HCT116 (cell line): ENCODE results near the gene TFDP1. TPM values are rescaled to one million over a fixed set of nuclear protein-coding genes. Genes with fewer than 3 reads are reported as not detected.

Experiments used
- ATAC-seq: fragments of 200-7000 bp; cut with Tn5 transposase; 2 replicates; pipeline ENCODE4 v1.9.1; 2020; ENCODE audit warnings: mild to moderate bottlenecking, moderate library complexity
- BruUV-seq: library from RNA; stranded (reverse); fragments of 400-500 nt; replicated peaks from 2 replicates; lab custom pipeline; 2021; lab: Mats Ljungman, UMichigan
- CTCF ChIA-PET: fragments of 300-600 bp; sonication (Branson Sonifier 250); formaldehyde crosslinking; loops from one replicate; lab custom pipeline; 2021; ENCODE audit warnings: antibody characterized with exemption; lab: Charles Lee
- POLR2A ChIA-PET: fragments of 300-600, 350-600 bp; sonication (Branson Sonifier 250); formaldehyde crosslinking; loops from one replicate; lab custom pipeline; 2021; ENCODE audit warnings: antibody characterized with exemption; lab: Charles Lee
- RAD21 ChIA-PET, 2 experiments: fragments of 300-600 bp; sonication (Branson Sonifier 250); formaldehyde crosslinking; loops; one replicate each; lab custom pipeline; 2023; ENCODE audit warnings: low total read pairs in 2 of 2; ENCODE audit not compliant: uncharacterized antibody in 2 of 2, unreplicated experiment in 2 of 2, low non-redundant PET in 1 of 2; lab: Charles Lee
- DNase-seq: peaks from one replicate; pipeline ENCODE4 v3.0.0-alpha.2; 2010; ENCODE audit warnings: low read depth, low spot score
- H2AFZ ChIP-seq: fragments of 200-600 bp; shearing (Covaris generic), sonication (generic); 2 replicates; pipeline ENCODE4 v1.6.1; 2017; ENCODE audit warnings: low read depth, mixed run types, mixed read lengths, antibody characterized with exemption, low read length; ENCODE audit not compliant: poor library complexity, severe bottlenecking
- H3K27ac ChIP-seq: 2 replicates; pipeline ENCODE4 v1.5.1; 2012; ENCODE audit warnings: low read depth, low read length
- H3K27me3 ChIP-seq: fragments of 200-600 bp; sonication (generic); 2 replicates; pipeline ENCODE4 v1.6.1; 2016; ENCODE audit warnings: mixed run types, low read length, mixed read lengths; ENCODE audit not compliant: insufficient read depth
- H3K36me3 ChIP-seq, 2 experiments: fragments of 200-500 bp in 1 of 2; fragments of 200-600 bp in 1 of 2; sonication (Bioruptor generic) in 1 of 2; sonication (generic) in 1 of 2; 2 replicates each; pipeline versions ENCODE4 v1.5.1 to v1.6.1; 2014 to 2016; ENCODE audit warnings: low read length in 2 of 2, inconsistent platforms in 1 of 2, mixed read lengths in 1 of 2, mixed run types in 1 of 2; ENCODE audit not compliant: insufficient read depth in 2 of 2, control insufficient read depth in 1 of 2
- H3K4me1 ChIP-seq, 2 experiments: fragments of 200-600 bp in 1 of 2; sonication (generic) in 1 of 2; 2 replicates each; pipeline versions ENCODE4 v1.5.1 to v1.6.1; 2012 to 2017; ENCODE audit warnings: low read length in 2 of 2, inconsistent platforms in 1 of 2, mild to moderate bottlenecking in 1 of 2, mixed read lengths in 1 of 2, mixed run types in 1 of 2, moderate library complexity in 1 of 2; ENCODE audit not compliant: insufficient read depth in 2 of 2, control insufficient read depth in 1 of 2
- H3K4me2 ChIP-seq: fragments of 200-600 bp; sonication (generic); 2 replicates; pipeline ENCODE4 v1.6.1; 2017; ENCODE audit warnings: mixed run types, low read length, mixed read lengths
- H3K4me3 ChIP-seq, 2 experiments: fragments of 200-600 bp in 1 of 2; sonication (generic) in 1 of 2; replicated peaks in 1 of 2; 2 replicates each; pipeline ENCODE4 v1.5.1; 2011 to 2016; ENCODE audit warnings: low read length in 2 of 2, control low read depth in 1 of 2, low read depth in 1 of 2, mild to moderate bottlenecking in 1 of 2, mixed read lengths in 1 of 2, mixed run types in 1 of 2
- H3K79me2 ChIP-seq: fragments of 200-600 bp; sonication (generic); 2 replicates; pipeline ENCODE4 v1.6.1; 2017; ENCODE audit warnings: mild to moderate bottlenecking, mixed run types, low read length, moderate library complexity, mixed read lengths; ENCODE audit not compliant: insufficient read depth
- H3K9ac ChIP-seq: fragments of 200-600 bp; sonication (generic); 2 replicates; pipeline ENCODE4 v1.6.1; 2016; ENCODE audit warnings: low read length, mixed read lengths
- H3K9me2 ChIP-seq: fragments of 200-600 bp; sonication (generic), shearing (Covaris generic); 2 replicates; pipeline ENCODE4 v1.6.1; 2017; ENCODE audit warnings: mixed run types, mild to moderate bottlenecking, moderate library complexity; ENCODE audit not compliant: insufficient read depth
- H3K9me3 ChIP-seq, 2 experiments: fragments of 200-500 bp in 1 of 2; fragments of 200-600 bp in 1 of 2; sonication (Bioruptor generic) in 1 of 2; sonication (generic) in 1 of 2; 2 replicates each; pipeline ENCODE4 v1.6.1; 2014 to 2017; ENCODE audit warnings: low read length in 2 of 2, mixed read lengths in 2 of 2, inconsistent platforms in 1 of 2, low read depth in 1 of 2, mild to moderate bottlenecking in 1 of 2, mixed run types in 1 of 2, moderate library complexity in 1 of 2; ENCODE audit not compliant: control insufficient read depth in 1 of 2, insufficient read depth in 1 of 2
- H4K20me1 ChIP-seq: fragments of 200-600 bp; sonication (generic), shearing (Covaris generic); 2 replicates; pipeline ENCODE4 v1.6.1; 2017; ENCODE audit warnings: mixed run types, mild to moderate bottlenecking, moderate library complexity; ENCODE audit not compliant: insufficient read depth
- ATF3 ChIP-seq: IDR thresholded peaks from 2 replicates; pipeline ENCODE4 v1.6.1; 2012
- CBX3 ChIP-seq: IDR thresholded peaks from 2 replicates; pipeline ENCODE4 v1.6.1; 2012; ENCODE audit warnings: low read depth
- EGR1 ChIP-seq: IDR thresholded peaks from 2 replicates; pipeline ENCODE4 v1.6.1; 2012; ENCODE audit warnings: low read depth
- MAX ChIP-seq: IDR thresholded peaks from 2 replicates; pipeline ENCODE4 v1.6.1; 2012
- POLR2AphosphoS5 ChIP-seq: IDR thresholded peaks from 2 replicates; pipeline ENCODE4 v1.6.1; 2011; ENCODE audit warnings: mild to moderate bottlenecking, low read depth, low read length, moderate library complexity
- RAD21 ChIP-seq: IDR thresholded peaks from 2 replicates; pipeline ENCODE4 v1.6.1; 2012; ENCODE audit warnings: low read depth, mild to moderate bottlenecking
- SP1 ChIP-seq: IDR thresholded peaks from 2 replicates; pipeline ENCODE4 v1.6.1; 2012; ENCODE audit warnings: low read depth
- YY1 ChIP-seq: IDR thresholded peaks from 2 replicates; pipeline ENCODE4 v1.6.1; 2011; ENCODE audit warnings: low read length, low read depth, moderate library complexity, mild to moderate bottlenecking; ENCODE audit not compliant: insufficient replicate concordance; ENCODE audit errors: extremely low read depth
- ZFX ChIP-seq: fragments of 450-650 bp; IDR thresholded peaks from 2 replicates; pipeline ENCODE4 v1.6.1; 2017
- intact Hi-C: fragments of 100-400 bp; cut with micrococcal nuclease; formaldehyde crosslinking; loops from 2 replicates; pipeline ENCODE4 v1.10.0; 2022
- total RNA-seq: library from RNA; stranded (reverse); gene quantifications from one replicate; pipeline ENCODE4 v1.2.1, GENCODE V29; 2021; ENCODE audit not compliant: unreplicated experiment
- TF ChIP-seq, protein P1 (sequence below): IDR thresholded peaks from 2 replicates; pipeline ENCODE4 v1.6.1; 2012; ENCODE audit warnings: low read depth

TFDP1 gene
- total RNA-seq, 1 experiment from 2014 or later = 169 TPM

GRCh38 chr13:113545931-113546516 lies 38.5 kb upstream of the TFDP1 start:
- intact Hi-C loops = no loop called here
- ATAC-seq = no peak
- Histone ChIP-seq H3K27ac (no peak overlapping the region), H3K4me1 (no peaks in the 10 kb centered on the region), H3K27me3 (no peaks in the 10 kb centered on the region), H3K9me2 (no peaks in the 10 kb centered on the region), H3K4me2 (no peak overlapping the region), H3K36me3 (no peaks in the 10 kb centered on the region), H3K9me3 (no peaks in the 10 kb centered on the region), H4K20me1 (no peaks in the 10 kb centered on the region), H3K79me2 (peaks cover 5% of the 10 kb centered on the region; the same call in 1 of the 2 replicates), H2AFZ (no peak overlapping the region), H3K9ac (no peak overlapping the region), H3K4me3 (no peak overlapping the region)
- TF ChIP-seq CBX3 = no peak
- no peak for TF ChIP-seq POLR2AphosphoS5
- TF ChIP-seq SP1 = no peak
- no peak for TF ChIP-seq EGR1
- TF ChIP-seq MAX = no peak
- POLR2A ChIA-PET = no interaction called here
- BruUV-seq = no TSS peak
- CTCF ChIA-PET = interaction anchor here (0.6 kb wide), 1 partner anchor 774 kb away, joined by 3 read pairs; no protein-coding TSS in a partner anchor
- RAD21 ChIA-PET = no interaction called here
- DNase-seq = no peak

GRCh38 chr13:113546571-113547237 lies 37.8 kb upstream of the TFDP1 start:
- Histone ChIP-seq H3K79me2 (peaks cover 5% of the 10 kb centered on the region; the same call in 1 of the 2 replicates), H3K4me1 (no peaks in the 10 kb centered on the region), H3K9me3 (no peaks in the 10 kb centered on the region), H3K4me2 (no peak overlapping the region), H3K36me3 (no peaks in the 10 kb centered on the region), H3K9ac (no peak overlapping the region), H4K20me1 (no peaks in the 10 kb centered on the region), H2AFZ (no peak overlapping the region), H3K27ac (no peak overlapping the region), H3K27me3 (no peaks in the 10 kb centered on the region), H3K4me3 (no peak overlapping the region), H3K9me2 (no peaks in the 10 kb centered on the region)
- TF ChIP-seq CBX3 = no peak
- no peak for TF ChIP-seq RAD21
- TF ChIP-seq ATF3 = no peak
- TF ChIP-seq YY1 = no peak
- no peak for TF ChIP-seq ZFX
- TF ChIP-seq, protein P1, sequence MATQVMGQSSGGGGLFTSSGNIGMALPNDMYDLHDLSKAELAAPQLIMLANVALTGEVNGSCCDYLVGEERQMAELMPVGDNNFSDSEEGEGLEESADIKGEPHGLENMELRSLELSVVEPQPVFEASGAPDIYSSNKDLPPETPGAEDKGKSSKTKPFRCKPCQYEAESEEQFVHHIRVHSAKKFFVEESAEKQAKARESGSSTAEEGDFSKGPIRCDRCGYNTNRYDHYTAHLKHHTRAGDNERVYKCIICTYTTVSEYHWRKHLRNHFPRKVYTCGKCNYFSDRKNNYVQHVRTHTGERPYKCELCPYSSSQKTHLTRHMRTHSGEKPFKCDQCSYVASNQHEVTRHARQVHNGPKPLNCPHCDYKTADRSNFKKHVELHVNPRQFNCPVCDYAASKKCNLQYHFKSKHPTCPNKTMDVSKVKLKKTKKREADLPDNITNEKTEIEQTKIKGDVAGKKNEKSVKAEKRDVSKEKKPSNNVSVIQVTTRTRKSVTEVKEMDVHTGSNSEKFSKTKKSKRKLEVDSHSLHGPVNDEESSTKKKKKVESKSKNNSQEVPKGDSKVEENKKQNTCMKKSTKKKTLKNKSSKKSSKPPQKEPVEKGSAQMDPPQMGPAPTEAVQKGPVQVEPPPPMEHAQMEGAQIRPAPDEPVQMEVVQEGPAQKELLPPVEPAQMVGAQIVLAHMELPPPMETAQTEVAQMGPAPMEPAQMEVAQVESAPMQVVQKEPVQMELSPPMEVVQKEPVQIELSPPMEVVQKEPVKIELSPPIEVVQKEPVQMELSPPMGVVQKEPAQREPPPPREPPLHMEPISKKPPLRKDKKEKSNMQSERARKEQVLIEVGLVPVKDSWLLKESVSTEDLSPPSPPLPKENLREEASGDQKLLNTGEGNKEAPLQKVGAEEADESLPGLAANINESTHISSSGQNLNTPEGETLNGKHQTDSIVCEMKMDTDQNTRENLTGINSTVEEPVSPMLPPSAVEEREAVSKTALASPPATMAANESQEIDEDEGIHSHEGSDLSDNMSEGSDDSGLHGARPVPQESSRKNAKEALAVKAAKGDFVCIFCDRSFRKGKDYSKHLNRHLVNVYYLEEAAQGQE = no peak
- ATAC-seq (no peak), DNase-seq (no peak)
- CTCF ChIA-PET = no interaction called here
- no TSS peak for BruUV-seq
- POLR2A ChIA-PET = no interaction called here
- RAD21 ChIA-PET = no interaction called here
- intact Hi-C loops = no loop called here
